MCF 10A (cell line): ENCODE measurements around the gene TNRC6B. TPM values are rescaled to one million over a fixed set of nuclear protein-coding genes. Genes with fewer than 3 reads are reported as not detected.
A peak's percentile ranks its signal among the peaks of the same experiment; 100 is the strongest.

ENCODE experiments used
- BruUV-seq: library from RNA; stranded (reverse); fragments of 400-500 nt; replicated peaks from 2 replicates; lab custom pipeline; 2021; lab: Mats Ljungman, UMichigan
- CTCF ChIA-PET: fragments of 300-600 bp; sonication (Branson Sonifier 250); formaldehyde crosslinking; extraction: SDS; loops from one replicate; lab custom pipeline; 2021; ENCODE audit warnings: antibody characterized with exemption, inconsistent platforms; lab: Yijun Ruan, JAX
- POLR2A ChIA-PET: fragments of 300-600, 350-650 bp; sonication (Branson Sonifier 250); formaldehyde crosslinking; extraction: SDS; loops from one replicate; lab custom pipeline; 2020; ENCODE audit warnings: antibody characterized with exemption, inconsistent platforms; lab: Yijun Ruan, JAX
- DNase-seq: peaks from one replicate; pipeline ENCODE4 v3.0.0-alpha.2; 2018; ENCODE audit not compliant: unreplicated experiment
- H3K27ac Mint-ChIP-seq: one replicate; pipeline ENCODE4 v1.8.0; 2022; ENCODE audit warnings: mild to moderate bottlenecking, low read depth, mixed read lengths; ENCODE audit not compliant: unreplicated experiment
- H3K27me3 Mint-ChIP-seq: one replicate; pipeline ENCODE4 v1.8.0; 2022; ENCODE audit warnings: mixed read lengths; ENCODE audit not compliant: insufficient read depth, unreplicated experiment
- H3K36me3 Mint-ChIP-seq: one replicate; pipeline ENCODE4 v1.8.0; 2022; ENCODE audit warnings: mild to moderate bottlenecking, moderate library complexity, mixed read lengths; ENCODE audit not compliant: insufficient read depth, unreplicated experiment
- H3K4me1 Mint-ChIP-seq: one replicate; pipeline ENCODE4 v1.8.0; 2022; ENCODE audit warnings: mixed read lengths; ENCODE audit not compliant: insufficient read depth, unreplicated experiment
- H3K4me3 Mint-ChIP-seq: one replicate; pipeline ENCODE4 v1.8.0; 2022; ENCODE audit warnings: mild to moderate bottlenecking, moderate library complexity, mixed read lengths; ENCODE audit not compliant: unreplicated experiment
- H3K9me3 Mint-ChIP-seq: one replicate; pipeline ENCODE4 v1.8.0; 2022; ENCODE audit warnings: mixed read lengths; ENCODE audit not compliant: unreplicated experiment
- intact Hi-C: fragments of 100-400 bp; cut with micrococcal nuclease; formaldehyde crosslinking; loops from 2 replicates; pipeline ENCODE4 v1.14.1; 2022
- total RNA-seq: library from RNA; stranded (reverse); gene quantifications from 2 replicates; pipeline ENCODE4 v1.2.3, GENCODE V29; 2022
- TF ChIP-seq, protein P1 (sequence below): fragments of 200-600 bp; IDR thresholded peaks from one replicate; pipeline ENCODE4 v1.8.0; 2022; ENCODE audit warnings: antibody characterized with exemption, mild to moderate bottlenecking; ENCODE audit not compliant: unreplicated experiment

TNRC6B gene
- total RNA-seq, 1 experiment from 2014 or later: 27.1 TPM

DNA sequence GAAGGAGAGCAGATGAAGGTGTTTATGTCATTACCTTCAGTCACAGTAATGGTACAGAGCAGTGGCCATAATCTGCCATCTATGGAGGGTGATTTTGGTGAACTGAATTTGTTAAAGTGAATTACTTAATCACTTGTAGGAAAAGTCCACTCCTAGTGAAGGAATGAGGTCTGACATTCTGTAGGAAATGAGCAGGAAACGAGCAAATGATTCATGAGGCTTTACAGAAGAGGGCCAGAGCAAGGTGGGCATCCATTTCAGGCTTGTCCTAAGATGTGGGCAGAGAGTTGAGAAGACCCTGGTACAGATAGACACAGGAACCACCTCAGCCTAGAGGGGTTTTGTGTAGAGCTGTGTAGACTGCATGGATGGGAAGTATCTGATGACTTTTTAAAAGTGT, 186.7 kb downstream of the TNRC6B start:
- intact Hi-C loops: no loop called here
- no peaks in the 10 kb centered on the region for H3K4me1 Mint-ChIP-seq
- POLR2A ChIA-PET: interaction anchor here (1.0 kb wide), 1 partner anchor 14 kb away, joined by 5 read pairs; no protein-coding TSS in a partner anchor
- no peaks in the 10 kb centered on the region for H3K27me3 Mint-ChIP-seq
- TF ChIP-seq, protein P1, sequence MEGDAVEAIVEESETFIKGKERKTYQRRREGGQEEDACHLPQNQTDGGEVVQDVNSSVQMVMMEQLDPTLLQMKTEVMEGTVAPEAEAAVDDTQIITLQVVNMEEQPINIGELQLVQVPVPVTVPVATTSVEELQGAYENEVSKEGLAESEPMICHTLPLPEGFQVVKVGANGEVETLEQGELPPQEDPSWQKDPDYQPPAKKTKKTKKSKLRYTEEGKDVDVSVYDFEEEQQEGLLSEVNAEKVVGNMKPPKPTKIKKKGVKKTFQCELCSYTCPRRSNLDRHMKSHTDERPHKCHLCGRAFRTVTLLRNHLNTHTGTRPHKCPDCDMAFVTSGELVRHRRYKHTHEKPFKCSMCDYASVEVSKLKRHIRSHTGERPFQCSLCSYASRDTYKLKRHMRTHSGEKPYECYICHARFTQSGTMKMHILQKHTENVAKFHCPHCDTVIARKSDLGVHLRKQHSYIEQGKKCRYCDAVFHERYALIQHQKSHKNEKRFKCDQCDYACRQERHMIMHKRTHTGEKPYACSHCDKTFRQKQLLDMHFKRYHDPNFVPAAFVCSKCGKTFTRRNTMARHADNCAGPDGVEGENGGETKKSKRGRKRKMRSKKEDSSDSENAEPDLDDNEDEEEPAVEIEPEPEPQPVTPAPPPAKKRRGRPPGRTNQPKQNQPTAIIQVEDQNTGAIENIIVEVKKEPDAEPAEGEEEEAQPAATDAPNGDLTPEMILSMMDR: no peak
- CTCF ChIA-PET: no interaction called here
- no peaks in the 10 kb centered on the region for H3K9me3 Mint-ChIP-seq
- H3K27ac Mint-ChIP-seq: no peak overlapping the region
- no TSS peak for BruUV-seq
- H3K36me3 Mint-ChIP-seq: peaks cover 94% of the 10 kb centered on the region
- DNase-seq: no peak
- H3K4me3 Mint-ChIP-seq: no peak overlapping the region

DNA sequence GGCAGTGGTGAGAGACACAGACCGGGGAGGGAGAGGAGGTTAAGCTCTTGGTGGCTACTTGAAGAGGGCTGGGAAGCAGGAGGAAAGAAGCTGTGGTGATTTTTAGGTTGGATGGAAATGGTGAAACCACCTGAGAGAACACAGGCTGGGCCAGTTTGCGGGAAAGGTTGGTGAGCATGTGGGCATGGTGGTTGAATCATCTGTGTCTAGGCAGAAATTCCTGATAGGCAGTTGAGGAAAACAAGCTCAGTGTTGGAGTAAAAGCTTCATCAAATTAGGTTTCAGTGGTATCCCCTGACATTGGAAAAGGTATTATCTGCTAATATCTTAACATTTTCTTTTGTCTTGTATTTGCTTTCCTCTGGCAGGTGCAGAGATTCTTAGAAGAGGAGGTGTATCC, 188.3 kb downstream of the TNRC6B start:
- peak overlapping the region; percentile 44 for H3K27ac Mint-ChIP-seq

DNA sequence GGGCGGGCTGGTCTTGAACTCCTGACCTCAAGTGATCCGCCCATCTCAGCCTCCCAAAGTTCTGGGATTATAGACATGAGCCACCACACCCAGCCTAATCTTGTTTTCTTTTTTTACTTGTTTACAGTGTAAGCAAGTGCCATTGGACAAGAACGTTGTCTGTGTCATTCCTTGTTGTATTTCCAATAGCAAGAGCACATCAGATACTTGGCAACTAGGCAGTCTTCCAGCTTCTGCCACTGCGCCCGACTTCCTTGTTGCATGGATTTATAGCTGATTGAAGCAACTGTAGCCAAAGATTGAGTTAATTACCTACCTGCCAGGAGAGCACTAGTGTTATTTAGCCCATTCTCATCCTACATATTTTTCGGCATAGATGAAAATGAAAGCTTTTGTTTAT, 189.6 kb downstream of the TNRC6B start:
- POLR2A ChIA-PET: no interaction called here

More for the DNA sequence above, 188.3 kb downstream of the TNRC6B start:
- ChIA-PET POLR2A (no interaction called here), CTCF (interaction anchor here (1.1 to 2.5 kb wide), 2 partner anchors 11 to 18 kb away, joined by 3 to 11 read pairs; no protein-coding TSS in a partner anchor)
- Mint-ChIP-seq H3K4me3 (no peak overlapping the region), H3K9me3 (no peaks in the 10 kb centered on the region), H3K27me3 (no peaks in the 10 kb centered on the region), H3K36me3 (peaks cover 85% of the 10 kb centered on the region), H3K4me1 (peaks cover under 1% of the 10 kb centered on the region)
- no TSS peak for BruUV-seq
- intact Hi-C loops: no loop called here
- no peak for DNase-seq
- TF ChIP-seq, protein P1: no peak

DNA sequence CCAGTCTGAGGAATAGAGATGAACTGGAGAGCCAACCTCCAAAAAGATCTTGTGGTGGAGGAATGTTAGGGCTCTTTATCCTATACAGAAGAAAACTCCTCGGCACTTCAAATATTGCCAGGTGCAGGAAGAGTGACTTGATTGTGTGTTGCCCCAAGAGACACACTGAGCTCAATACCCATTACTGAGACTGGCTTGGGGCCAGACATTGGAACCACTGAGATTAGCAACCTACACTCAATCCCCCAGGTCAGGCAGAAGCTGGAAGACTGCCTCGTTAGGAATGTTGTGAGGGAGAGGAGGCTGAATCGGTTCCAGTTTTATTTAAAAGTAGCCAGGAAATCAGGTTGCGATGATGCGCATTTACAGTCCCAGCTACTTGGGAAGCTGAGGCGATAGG, 190.3 kb downstream of the TNRC6B start:
- H3K36me3 Mint-ChIP-seq: peaks cover 66% of the 10 kb centered on the region
- TF ChIP-seq, protein P1: no peak
- POLR2A ChIA-PET: no interaction called here

More for the DNA sequence above, 189.6 kb downstream of the TNRC6B start:
- CTCF ChIA-PET: interaction anchor here (0.6 to 2.5 kb wide), 2 partner anchors 19 to 336 kb away, joined by 3 to 11 read pairs; no protein-coding TSS in a partner anchor
- Mint-ChIP-seq H3K4me3 (no peak overlapping the region), H3K9me3 (no peaks in the 10 kb centered on the region), H3K27me3 (no peaks in the 10 kb centered on the region), H3K27ac (no peak overlapping the region), H3K4me1 (peaks cover 5% of the 10 kb centered on the region), H3K36me3 (peaks cover 73% of the 10 kb centered on the region)
- TF ChIP-seq, protein P1: no peak
- intact Hi-C loops: no loop called here
- no TSS peak for BruUV-seq
- DNase-seq: no peak

More for the DNA sequence above, 190.3 kb downstream of the TNRC6B start:
- Mint-ChIP-seq H3K4me3 (no peak overlapping the region), H3K9me3 (no peaks in the 10 kb centered on the region), H3K27me3 (no peaks in the 10 kb centered on the region), H3K4me1 (peaks cover 7% of the 10 kb centered on the region), H3K27ac (no peak overlapping the region)
- CTCF ChIA-PET: no interaction called here
- BruUV-seq: no TSS peak
- intact Hi-C loops: no loop called here
- no peak for DNase-seq
